LNCAP (cell line): ENCODE data around the gene DAAM1.

Experiments
- TF ChIP-seq, protein P1 (sequence below): fragments of 450-650 bp; IDR thresholded peaks from 2 replicates; pipeline ENCODE4 v1.5.1; 2017; ENCODE audit warnings: mild to moderate bottlenecking

The DAAM1 gene

DNA sequence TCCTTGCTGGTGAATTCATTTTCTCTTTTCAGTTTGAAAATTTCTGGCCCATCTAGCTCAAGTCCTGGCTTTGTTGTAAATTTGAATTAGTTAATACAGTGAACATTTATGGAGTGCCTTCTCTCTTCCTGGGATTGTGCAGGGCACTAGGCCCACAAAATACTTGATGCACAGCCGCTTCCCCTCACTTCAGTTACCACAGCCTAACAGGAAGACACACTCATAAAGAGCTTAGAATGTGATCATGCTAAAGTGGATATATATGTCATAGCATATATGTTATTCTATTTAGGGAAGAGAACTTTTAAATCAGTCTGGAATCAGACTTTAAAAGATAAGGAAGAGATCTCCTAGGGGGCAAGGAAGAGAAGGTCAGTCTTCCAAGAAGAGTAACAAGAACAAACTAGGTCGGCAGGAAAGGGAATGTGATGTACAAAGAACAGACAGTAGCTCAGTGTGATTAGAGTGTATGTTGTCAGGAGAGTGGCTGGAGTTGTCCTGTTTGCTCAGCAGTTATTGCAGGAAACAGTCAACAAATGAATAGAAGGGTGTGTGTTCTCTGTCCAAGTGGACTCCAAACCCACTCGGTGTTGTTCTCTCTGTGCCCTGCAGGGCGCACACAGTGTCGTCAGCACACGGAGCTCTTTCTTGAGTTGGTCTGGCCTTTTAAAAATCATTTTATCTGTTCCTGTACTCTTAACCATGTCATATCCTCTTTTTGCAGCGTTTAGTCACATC, 74.4 kb downstream of the DAAM1 start:
- TF ChIP-seq, protein P1, sequence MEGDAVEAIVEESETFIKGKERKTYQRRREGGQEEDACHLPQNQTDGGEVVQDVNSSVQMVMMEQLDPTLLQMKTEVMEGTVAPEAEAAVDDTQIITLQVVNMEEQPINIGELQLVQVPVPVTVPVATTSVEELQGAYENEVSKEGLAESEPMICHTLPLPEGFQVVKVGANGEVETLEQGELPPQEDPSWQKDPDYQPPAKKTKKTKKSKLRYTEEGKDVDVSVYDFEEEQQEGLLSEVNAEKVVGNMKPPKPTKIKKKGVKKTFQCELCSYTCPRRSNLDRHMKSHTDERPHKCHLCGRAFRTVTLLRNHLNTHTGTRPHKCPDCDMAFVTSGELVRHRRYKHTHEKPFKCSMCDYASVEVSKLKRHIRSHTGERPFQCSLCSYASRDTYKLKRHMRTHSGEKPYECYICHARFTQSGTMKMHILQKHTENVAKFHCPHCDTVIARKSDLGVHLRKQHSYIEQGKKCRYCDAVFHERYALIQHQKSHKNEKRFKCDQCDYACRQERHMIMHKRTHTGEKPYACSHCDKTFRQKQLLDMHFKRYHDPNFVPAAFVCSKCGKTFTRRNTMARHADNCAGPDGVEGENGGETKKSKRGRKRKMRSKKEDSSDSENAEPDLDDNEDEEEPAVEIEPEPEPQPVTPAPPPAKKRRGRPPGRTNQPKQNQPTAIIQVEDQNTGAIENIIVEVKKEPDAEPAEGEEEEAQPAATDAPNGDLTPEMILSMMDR: peak; percentile 56

DNA sequence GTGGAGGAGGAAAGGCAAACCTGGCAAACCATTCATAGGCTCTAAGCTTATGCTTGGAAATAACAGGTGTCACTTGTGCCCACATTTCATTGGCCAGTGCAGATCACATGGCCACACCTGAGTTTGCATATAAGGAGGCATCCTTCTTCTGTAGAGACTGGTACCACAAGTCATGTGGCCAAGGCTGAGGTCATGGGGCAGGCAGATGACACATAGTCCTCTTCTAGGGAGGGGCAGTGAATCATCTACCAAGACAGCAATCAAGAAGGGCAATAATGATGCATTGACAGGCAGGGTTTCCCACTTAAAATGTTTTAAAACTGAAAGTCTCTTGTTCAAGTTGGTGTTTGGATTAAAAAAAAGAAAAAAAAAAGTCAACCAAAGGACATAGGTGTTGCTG, 77.3 kb downstream of the DAAM1 start:
- TF ChIP-seq, protein P1: no peak

DNA sequence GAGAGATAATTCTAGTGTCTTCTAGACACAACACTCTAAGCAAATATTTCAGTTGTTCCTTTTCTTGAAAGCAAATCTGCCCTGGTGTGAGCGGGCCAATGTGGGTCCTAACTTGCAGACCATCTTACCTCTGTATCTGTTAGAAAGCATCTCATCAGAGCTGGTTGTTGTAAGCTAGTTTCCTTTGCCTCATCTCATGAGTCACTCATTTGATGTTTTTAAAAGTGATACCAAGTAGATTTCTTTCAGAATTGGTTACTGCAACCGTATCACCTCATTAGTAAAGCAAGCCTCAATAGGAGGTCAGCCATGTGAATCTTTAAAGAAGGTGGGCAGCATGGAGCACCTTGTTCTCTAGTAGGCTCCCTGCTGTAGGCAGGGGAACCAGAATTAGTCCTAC, 78.6 kb downstream of the DAAM1 start:
- TF ChIP-seq, protein P1: no peak

DNA sequence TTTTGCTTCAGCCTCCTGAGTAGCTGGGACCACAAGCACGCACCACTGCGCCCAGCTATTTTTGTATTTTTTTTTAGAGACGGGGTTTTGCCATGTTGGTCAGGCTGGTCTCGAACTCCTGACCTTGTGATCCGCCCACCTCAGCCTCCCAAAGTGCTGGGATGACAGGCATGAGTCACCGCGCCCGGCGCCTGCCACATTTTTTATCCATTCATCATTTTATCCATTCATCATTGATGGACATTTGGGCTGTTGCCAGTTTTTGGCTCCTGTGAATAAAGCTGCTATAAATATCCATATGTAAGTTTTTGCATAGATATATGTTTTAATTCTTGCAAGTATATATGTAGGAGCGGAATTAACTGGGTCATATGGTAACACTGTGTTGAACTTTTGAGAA, 79.5 kb downstream of the DAAM1 start:
- TF ChIP-seq, protein P1: no peak

- TF ChIP-seq, protein P1: no peak
Measured at GRCh38 chr14:59268858-59269257, 80.4 kb downstream of the DAAM1 start.

DNA sequence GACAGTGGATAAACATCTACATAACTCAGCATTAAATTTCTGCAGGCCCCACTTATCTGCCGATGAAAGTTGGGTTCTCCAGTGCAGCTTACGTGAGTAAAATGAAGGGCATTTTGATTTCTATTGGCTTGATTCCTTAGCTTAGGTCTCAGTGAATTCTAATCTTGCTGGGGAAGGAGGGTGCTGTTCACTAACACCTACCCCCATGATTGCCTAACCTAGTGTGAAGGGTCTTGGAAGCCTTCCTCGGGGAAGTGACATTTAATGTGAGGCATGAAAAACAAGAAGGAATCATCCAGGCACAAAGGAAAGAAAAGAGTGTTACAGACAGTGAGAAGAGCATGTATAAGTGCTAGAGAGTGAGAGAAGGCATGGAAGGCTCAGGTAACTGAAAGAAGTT, 81.0 kb downstream of the DAAM1 start:
- TF ChIP-seq, protein P1: no peak

GRCh38 chr14:59271256-59271655, 82.8 kb downstream of the DAAM1 start:
- TF ChIP-seq, protein P1: no peak

DNA sequence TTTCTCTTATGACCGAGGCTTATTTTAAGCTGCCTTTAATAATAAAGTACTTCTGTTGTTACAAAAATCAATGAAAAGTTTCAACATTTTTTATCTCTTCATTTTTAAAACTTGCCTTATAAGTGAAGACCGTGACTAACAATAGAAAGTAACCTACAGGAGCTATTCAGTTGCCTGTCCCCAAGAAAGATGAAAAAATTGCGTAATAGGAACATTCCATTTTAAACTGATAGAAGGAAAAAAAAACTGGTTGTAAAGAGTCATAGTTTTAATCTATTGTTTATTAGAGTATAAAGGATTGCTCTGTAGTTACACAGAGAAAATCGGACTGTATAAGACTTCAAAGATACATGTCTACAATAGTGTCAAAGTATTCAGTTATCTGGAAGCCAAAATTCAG, 83.3 kb downstream of the DAAM1 start:
- TF ChIP-seq, protein P1: no peak
